Measurements from ENCODE around the gene MORN5.
A peak's percentile ranks its signal among the peaks of the same experiment; 100 is the strongest.
"Not testable (repeated sequence)": the region's sequence is repeated elsewhere in the genome, so short reads cannot be mapped to it uniquely, and the experiment has no call there.

MORN5 gene

GRCh38 chr9:122159026-122159924, at the start of gene MORN5, which contains the start of gene NDUFA8:
TSS of gene MORN5 (plus strand) at chr9:122159908. CDS start at chr9:122159973, 65 bp downstream.
TSS of gene NDUFA8 (minus strand) at chr9:122159779. CDS start at chr9:122159677, 102 bp downstream.
- H3K9ac ChIP-seq (ENCODE audit: low read depth, low read length), result peak within 1 kb of the TSS; percentile 82
- no peaks in the 10 kb centered on the region for H3K9me3 ChIP-seq (ENCODE audit: control insufficient read depth, insufficient read depth, low read length)
- H3K36me3 ChIP-seq (ENCODE audit: insufficient read depth, low read length), result no peaks in the 10 kb centered on the region
- no peaks in the 10 kb centered on the region for H3K4me1 ChIP-seq (ENCODE audit: insufficient read depth, low read length)

GRCh38 chr9:122110100-122110833, 49.4 kb upstream of the MORN5 start:
- Histone ChIP-seq H3K4me1 (ENCODE audit: insufficient read depth, low read length) (peaks cover 35% of the 10 kb centered on the region), H3K9ac (ENCODE audit: low read depth, low read length) (no peak overlapping the region), H3K9me3 (ENCODE audit: control insufficient read depth, insufficient read depth, low read length) (no peaks in the 10 kb centered on the region), H3K36me3 (ENCODE audit: insufficient read depth, low read length) (no peaks in the 10 kb centered on the region)

GRCh38 chr9:122111413-122112085, 48.2 kb upstream of the MORN5 start:
- H3K4me1 ChIP-seq (ENCODE audit: insufficient read depth, low read length), result peaks cover 46% of the 10 kb centered on the region
- no peaks in the 10 kb centered on the region for H3K9me3 ChIP-seq (ENCODE audit: control insufficient read depth, insufficient read depth, low read length)
- no peak overlapping the region for H3K9ac ChIP-seq (ENCODE audit: low read depth, low read length)
- no peaks in the 10 kb centered on the region for H3K36me3 ChIP-seq (ENCODE audit: insufficient read depth, low read length)

GRCh38 chr9:122112238-122112637, 47.5 kb upstream of the MORN5 start:
- Histone ChIP-seq H3K9me3 (ENCODE audit: control insufficient read depth, insufficient read depth, low read length) (no peaks in the 10 kb centered on the region), H3K36me3 (ENCODE audit: insufficient read depth, low read length) (no peaks in the 10 kb centered on the region), H3K9ac (ENCODE audit: low read depth, low read length) (no peak overlapping the region), H3K4me1 (ENCODE audit: insufficient read depth, low read length) (peaks cover 51% of the 10 kb centered on the region)

- Histone ChIP-seq H3K36me3 (ENCODE audit: insufficient read depth, low read length) (no peaks in the 10 kb centered on the region), H3K4me1 (ENCODE audit: insufficient read depth, low read length) (peaks cover 42% of the 10 kb centered on the region), H3K9me3 (ENCODE audit: control insufficient read depth, insufficient read depth, low read length) (no peaks in the 10 kb centered on the region), H3K9ac (ENCODE audit: low read depth, low read length) (no peak overlapping the region)
Measured at GRCh38 chr9:122113574-122113973, 46.1 kb upstream of the MORN5 start.

GRCh38 chr9:122115176-122116035, 44.3 kb upstream of the MORN5 start:
- Histone ChIP-seq H3K9ac (ENCODE audit: low read depth, low read length) (no peak overlapping the region), H3K4me1 (ENCODE audit: insufficient read depth, low read length) (peaks cover 42% of the 10 kb centered on the region), H3K9me3 (ENCODE audit: control insufficient read depth, insufficient read depth, low read length) (no peaks in the 10 kb centered on the region)

GRCh38 chr9:122116040-122116439, 43.7 kb upstream of the MORN5 start:
- peaks cover 42% of the 10 kb centered on the region for H3K4me1 ChIP-seq (ENCODE audit: insufficient read depth, low read length)
- H3K36me3 ChIP-seq (ENCODE audit: insufficient read depth, low read length), result no peaks in the 10 kb centered on the region
- no peak overlapping the region for H3K9ac ChIP-seq (ENCODE audit: low read depth, low read length)
- H3K9me3 ChIP-seq (ENCODE audit: control insufficient read depth, insufficient read depth, low read length), result no peaks in the 10 kb centered on the region

More at GRCh38 chr9:122115176-122116035, 44.3 kb upstream of the MORN5 start:
- H3K36me3 ChIP-seq (ENCODE audit: insufficient read depth, low read length), result no peaks in the 10 kb centered on the region

GRCh38 chr9:122116448-122117173, 43.1 kb upstream of the MORN5 start:
- Histone ChIP-seq H3K4me1 (ENCODE audit: insufficient read depth, low read length) (peaks cover 42% of the 10 kb centered on the region), H3K9ac (ENCODE audit: low read depth, low read length) (no peak overlapping the region), H3K9me3 (ENCODE audit: control insufficient read depth, insufficient read depth, low read length) (no peaks in the 10 kb centered on the region), H3K36me3 (ENCODE audit: insufficient read depth, low read length) (no peaks in the 10 kb centered on the region)

GRCh38 chr9:122117241-122117640, 42.5 kb upstream of the MORN5 start:
- not testable (repeated sequence) for H3K9ac ChIP-seq (ENCODE audit: low read depth, low read length); H3K9me3 ChIP-seq (ENCODE audit: control insufficient read depth, insufficient read depth, low read length); H3K36me3 ChIP-seq (ENCODE audit: insufficient read depth, low read length)
- peaks cover 43% of the 10 kb centered on the region for H3K4me1 ChIP-seq (ENCODE audit: insufficient read depth, low read length)

GRCh38 chr9:122118343-122119165, 41.2 kb upstream of the MORN5 start:
- peaks cover 37% of the 10 kb centered on the region for H3K4me1 ChIP-seq (ENCODE audit: insufficient read depth, low read length)
- no peaks in the 10 kb centered on the region for H3K9me3 ChIP-seq (ENCODE audit: control insufficient read depth, insufficient read depth, low read length)
- H3K36me3 ChIP-seq (ENCODE audit: insufficient read depth, low read length), result no peaks in the 10 kb centered on the region
- no peak overlapping the region for H3K9ac ChIP-seq (ENCODE audit: low read depth, low read length)

GRCh38 chr9:122119166-122119521, 40.6 kb upstream of the MORN5 start:
- Histone ChIP-seq H3K4me1 (ENCODE audit: insufficient read depth, low read length) (peaks cover 32% of the 10 kb centered on the region), H3K9me3 (ENCODE audit: control insufficient read depth, insufficient read depth, low read length) (no peaks in the 10 kb centered on the region), H3K9ac (ENCODE audit: low read depth, low read length) (no peak overlapping the region), H3K36me3 (ENCODE audit: insufficient read depth, low read length) (no peaks in the 10 kb centered on the region)

GRCh38 chr9:122119721-122120120, 40.0 kb upstream of the MORN5 start:
- Histone ChIP-seq H3K9me3 (ENCODE audit: control insufficient read depth, insufficient read depth, low read length) (no peaks in the 10 kb centered on the region), H3K9ac (ENCODE audit: low read depth, low read length) (no peak overlapping the region), H3K36me3 (ENCODE audit: insufficient read depth, low read length) (no peaks in the 10 kb centered on the region), H3K4me1 (ENCODE audit: insufficient read depth, low read length) (peaks cover 28% of the 10 kb centered on the region)

All from ES-I3 (cell line).